Heart right ventricle (tissue), 16 donors: ENCODE data around the gene ACSS1. TPM values are rescaled to one million over a fixed set of nuclear protein-coding genes. Genes with fewer than 3 reads are reported as not detected.
A peak's percentile ranks its signal among the peaks of the same experiment; 100 is the strongest.

ENCODE experiments used
- ATAC-seq, 8 donors: fragments of 200-7000 bp; cut with Tn5 transposase; one replicate each; pipeline ENCODE4 v1.9.1; 2020; ENCODE audit warnings: mild to moderate bottlenecking in 8 of 8, moderate library complexity in 8 of 8, moderate number of reproducible peaks in 1 of 8
- DNase-seq, 2 donors: peaks; one replicate each; pipeline ENCODE4 v3.0.0-alpha.2; 2020
- H3K27ac ChIP-seq, 10 donors: fragments of 200-600 bp; sonication (generic) in 2 of 10; one replicate each; pipeline versions ENCODE4 v1.5.0 to v1.8.0; 2020 to 2022; ENCODE audit warnings: mild to moderate bottlenecking in 3 of 10
- H3K27me3 ChIP-seq, 7 donors: fragments of 200-600 bp; one replicate each; pipeline ENCODE4 v1.8.0; 2021 to 2022; ENCODE audit warnings: mild to moderate bottlenecking in 2 of 7
- H3K36me3 ChIP-seq, 9 donors: fragments of 200-600 bp; sonication (generic) in 1 of 9; one replicate each; pipeline versions ENCODE4 v1.5.0 to v1.8.0; 2020 to 2022; ENCODE audit warnings: mild to moderate bottlenecking in 2 of 9
- H3K4me1 ChIP-seq, 9 donors: fragments of 200-600 bp; sonication (generic) in 1 of 9; one replicate each; pipeline versions ENCODE4 v1.5.0 to v1.8.0; 2020 to 2022; ENCODE audit warnings: mild to moderate bottlenecking in 4 of 9
- H3K4me3 ChIP-seq, 10 donors: fragments of 200-600 bp; sonication (generic) in 2 of 10; one replicate each; pipeline versions ENCODE4 v1.5.0 to v1.8.0; 2020 to 2022; ENCODE audit warnings: mild to moderate bottlenecking in 7 of 10, moderate library complexity in 2 of 10
- H3K9me3 ChIP-seq, 11 donors: fragments of 200-600 bp in 10 of 11; sonication (generic) in 2 of 11; one replicate each; pipeline versions ENCODE4 v1.5.0 to v1.8.0; 2013 to 2022; ENCODE audit warnings: mild to moderate bottlenecking in 2 of 11, control low read depth in 1 of 11, moderate library complexity in 1 of 11
- WGBS, 2 donors: extraction: QIAGEN DNeasy Blood & Tissue Kit; methylation state at CpG; one replicate each; pipeline ENCODE4 v1.1.7; 2013; ENCODE audit warnings: inconsistent platforms in 1 of 2; 5-methylcytosine and 5-hydroxymethylcytosine counted together
- intact Hi-C, 10 donors: fragments of 100-400 bp; cut with DNase I; formaldehyde crosslinking; loops; one replicate each; pipeline versions ENCODE4 v1.11.1 to v1.14.2; 2022
- polyA plus RNA-seq, 2 donors: library from polyadenylated mRNA; stranded (reverse); fragments of 200-250 nt; gene quantifications; one replicate each; pipeline ENCODE4 v1.2.3, GENCODE V29; 2013
- total RNA-seq, 10 donors: library from RNA; stranded (reverse); fragmentation: NEBNext Ultra II Directional in 3 of 10; extraction: Animal tissue kit (Norgen Biotek cat#: 25700) in 3 of 10; gene quantifications; one replicate each; pipeline versions ENCODE4 v1.2.1 to v1.2.4, GENCODE V29; 2021 to 2023
- TF ChIP-seq, protein P1 (sequence below), 9 donors: fragments of 200-600 bp; sonication (generic) in 2 of 9; IDR thresholded peaks; one replicate each; pipeline versions ENCODE4 v1.5.0 to v1.8.0; 2021 to 2022; ENCODE audit warnings: antibody characterized with exemption in 9 of 9, mild to moderate bottlenecking in 5 of 9, moderate library complexity in 1 of 9
- donor health status: Arrhythmogenic right ventricular cardiomyopathy.
- donor health status: ischemic (EF 13 %, LVEDD 7.1; RV severe dilation, severe dysfunction).
- donor health status: healthy with polysubstance abuse.
- donor health status: DM: no; HTN: yes; CAD: no.
- donor health status: DM: no; HTN: no; CAD: no.
- donor health status: ischemic (EF 25% LVEDD 6.9; RV normal size, moderate dysfunction).
- donor health status: ischemic (EF 25% LVEDD 5.7; RV mildly dilated, moderate dysfunction).
- donor health status: healthy.
- donor health status: DM: yes; HTN: yes; CAD: no.
- donor health status: Ischemic cardiomyopathy.
- donor health status: ischemic (EF 35%, LVEDD 5.7; RV mildly dilated, moderate dysfunction).
- donor health status: nonischemic (EF 11% LVEDD 7.7; RV severe dilation, severe dysfunction).
- donor health status: DM: yes; HTN: yes; CAD: no.
- donor health status: PGD.
- donor health status: ischemic (EF 29% LVEDD 5.4; RV normal size, mild dysfunction).
- donor health status: nonischemic (EF 23%, LVEDD 6.1; RV moderate dilation, normal function).

Gene ACSS1
- total and polyA plus RNA-seq, 12 donors, result 29.7 to 114 (median 84.9) TPM

DNA sequence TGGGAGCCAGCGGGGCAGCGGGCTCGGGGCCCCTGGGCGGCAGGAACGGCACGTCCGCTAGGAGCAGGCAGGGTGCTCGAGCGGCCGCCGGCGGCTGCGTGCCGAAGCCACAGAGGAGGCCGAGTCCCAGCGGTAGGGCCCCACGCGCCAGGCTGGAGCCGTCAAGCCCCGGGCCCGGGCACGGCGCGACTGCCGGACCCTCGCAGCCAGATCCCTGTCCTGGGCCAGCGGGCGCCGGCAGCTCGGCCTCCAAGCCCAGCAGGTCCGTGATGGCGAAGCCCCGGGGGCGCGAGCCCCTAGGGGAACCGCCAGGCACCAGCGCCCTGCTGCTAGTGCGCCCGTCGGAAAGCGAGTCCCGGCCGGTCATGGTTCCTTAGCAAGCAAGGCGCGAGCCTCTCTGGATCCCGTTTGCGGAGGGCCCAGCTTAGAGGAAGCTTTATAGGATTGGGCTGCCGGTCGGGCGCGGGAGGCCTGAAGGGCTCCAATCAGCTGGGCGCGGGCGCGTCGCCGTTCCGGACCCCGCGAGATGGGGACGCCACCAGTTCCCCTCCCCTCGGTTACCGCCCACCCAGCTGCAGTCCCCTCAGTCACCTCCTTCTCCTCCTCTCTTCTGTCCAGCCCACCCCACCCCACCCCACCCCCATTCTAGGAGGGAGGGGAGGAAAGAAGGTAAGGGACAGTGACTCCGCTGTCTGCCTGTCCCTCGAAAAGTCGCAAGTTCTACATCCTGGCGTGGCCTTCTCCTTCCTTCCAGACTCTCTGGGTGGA is 24.0 kb upstream of the ACSS1 start, which contains the start of gene VSX1:
TSS of gene VSX1 (minus strand) at position 412 of the 768 bp plus-strand sequence. CDS start at position 367, 45 bp downstream.
- TF ChIP-seq, protein P1, sequence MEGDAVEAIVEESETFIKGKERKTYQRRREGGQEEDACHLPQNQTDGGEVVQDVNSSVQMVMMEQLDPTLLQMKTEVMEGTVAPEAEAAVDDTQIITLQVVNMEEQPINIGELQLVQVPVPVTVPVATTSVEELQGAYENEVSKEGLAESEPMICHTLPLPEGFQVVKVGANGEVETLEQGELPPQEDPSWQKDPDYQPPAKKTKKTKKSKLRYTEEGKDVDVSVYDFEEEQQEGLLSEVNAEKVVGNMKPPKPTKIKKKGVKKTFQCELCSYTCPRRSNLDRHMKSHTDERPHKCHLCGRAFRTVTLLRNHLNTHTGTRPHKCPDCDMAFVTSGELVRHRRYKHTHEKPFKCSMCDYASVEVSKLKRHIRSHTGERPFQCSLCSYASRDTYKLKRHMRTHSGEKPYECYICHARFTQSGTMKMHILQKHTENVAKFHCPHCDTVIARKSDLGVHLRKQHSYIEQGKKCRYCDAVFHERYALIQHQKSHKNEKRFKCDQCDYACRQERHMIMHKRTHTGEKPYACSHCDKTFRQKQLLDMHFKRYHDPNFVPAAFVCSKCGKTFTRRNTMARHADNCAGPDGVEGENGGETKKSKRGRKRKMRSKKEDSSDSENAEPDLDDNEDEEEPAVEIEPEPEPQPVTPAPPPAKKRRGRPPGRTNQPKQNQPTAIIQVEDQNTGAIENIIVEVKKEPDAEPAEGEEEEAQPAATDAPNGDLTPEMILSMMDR (IDR thresholded peaks at IDR 0.05), result no peak
- WGBS, 2 donors, result 4 to 5% methylated on average over 55 to 67 of the region's 67 CpGs
- Histone ChIP-seq H3K27ac (no peak within 1 kb of the TSS), H3K27me3 (peaks cover 39 to 100% (median 95%) of the 10 kb centered on the region in 7 donors), H3K4me1 (peaks cover 2 to 49% (median 35%) of the 10 kb centered on the region in 9 donors), H3K36me3 (no peaks in the 10 kb centered on the region), H3K9me3 (no peaks in the 10 kb centered on the region), H3K4me3 (peak within 1 kb of the TSS in 1 of 10 donors; percentile 3)
- no peak for ATAC-seq
- intact Hi-C loops, result loop anchor here in 7 of 10 donors (2.0 to 10.0 kb wide), 5 partner anchors 93 to 315 kb away; no protein-coding TSS in a partner anchor
- DNase-seq, result no peak

DNA sequence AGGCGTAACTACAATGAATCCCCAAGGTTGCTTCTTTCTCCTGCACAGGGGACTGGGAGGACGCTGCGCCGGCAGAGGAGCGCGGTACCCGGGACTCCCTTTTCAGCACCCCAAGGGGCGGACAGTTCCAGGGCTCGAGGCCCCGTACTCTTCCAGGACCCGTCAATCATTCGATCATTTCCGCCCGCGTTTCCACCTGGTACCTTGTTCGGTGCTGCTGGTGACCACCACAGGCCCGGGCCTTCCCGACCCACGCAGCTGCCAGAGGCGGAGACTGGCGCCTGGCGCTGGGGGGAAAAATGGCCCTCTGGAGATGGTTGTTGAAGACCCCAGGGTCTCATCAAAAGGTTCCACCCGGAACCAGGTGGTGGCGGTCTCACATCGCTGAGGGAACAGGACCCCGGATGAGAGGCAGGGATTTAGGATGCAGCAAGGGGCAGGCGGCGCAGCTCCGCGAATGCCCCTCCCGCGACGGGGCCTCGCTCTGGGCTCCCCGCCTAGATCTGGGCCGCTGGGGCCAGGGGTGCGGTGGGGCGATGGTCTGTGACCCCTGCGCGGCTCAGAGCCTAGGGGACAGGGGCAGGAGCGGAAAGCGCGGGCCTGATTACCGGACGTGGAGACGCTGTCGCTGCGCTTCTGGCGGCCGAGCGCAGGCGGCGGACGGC is 23.3 kb upstream of the ACSS1 start:
- Histone ChIP-seq H3K36me3 (no peaks in the 10 kb centered on the region), H3K4me1 (peaks cover 2 to 50% (median 36%) of the 10 kb centered on the region in 9 donors), H3K4me3 (peak overlapping the region in 1 of 10 donors; percentile 3), H3K9me3 (no peaks in the 10 kb centered on the region), H3K27ac (no peak overlapping the region), H3K27me3 (peaks cover 39 to 100% (median 95%) of the 10 kb centered on the region in 7 donors)
- TF ChIP-seq, protein P1 (IDR thresholded peaks at IDR 0.05), result no peak
- 2 to 3% methylated on average over 54 of the region's 54 CpGs for WGBS, 2 donors
- ATAC-seq, result peak in 5 of 8 donors; percentile 30 to 50 (median 37)
- DNase-seq, result no peak
- intact Hi-C loops, result loop anchor here in 6 of 10 donors (2.0 to 10.0 kb wide), 4 partner anchors 94 to 316 kb away; no protein-coding TSS in a partner anchor

DNA sequence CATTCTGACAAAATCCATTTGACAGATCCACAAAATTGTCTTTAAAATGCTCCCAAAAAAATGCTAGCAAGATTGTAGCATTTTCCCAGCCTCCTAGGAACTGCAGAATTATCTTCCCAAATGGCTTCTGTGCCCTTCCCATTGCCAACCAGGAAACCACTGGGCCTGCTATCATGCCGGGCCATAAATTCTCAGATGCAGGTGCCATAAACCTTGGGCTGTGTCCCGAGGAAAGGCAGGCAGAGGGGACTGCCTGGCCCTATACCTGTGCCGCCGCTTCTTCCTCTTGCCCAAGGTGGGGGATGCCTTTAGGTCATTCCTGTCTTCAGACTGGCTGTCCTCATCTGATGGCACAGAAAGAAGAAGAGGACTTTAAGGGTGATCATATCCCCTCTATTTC is 21.2 kb upstream of the ACSS1 start:
- no peaks in the 10 kb centered on the region for H3K9me3 ChIP-seq
- no peak overlapping the region for H3K27ac ChIP-seq
- TF ChIP-seq, protein P1 (IDR thresholded peaks at IDR 0.05), result no peak
- ATAC-seq, result no peak
- intact Hi-C loops, result loop anchor here in 4 of 10 donors (2.0 to 10.0 kb wide), 5 partner anchors 66 to 326 kb away; partner anchors contain the start of genes ABHD12 (in 1 of the 4) and GINS1 (in 1 of the 4)
- no peak overlapping the region for H3K4me3 ChIP-seq
- WGBS, 2 donors, result 76 to 79% methylated on average over 4 of the region's 4 CpGs
- peaks cover 25 to 100% (median 79%) of the 10 kb centered on the region in 7 donors for H3K27me3 ChIP-seq
- H3K36me3 ChIP-seq, result no peaks in the 10 kb centered on the region
- peaks cover 2 to 41% (median 28%) of the 10 kb centered on the region in 9 donors for H3K4me1 ChIP-seq
- no peak for DNase-seq

DNA sequence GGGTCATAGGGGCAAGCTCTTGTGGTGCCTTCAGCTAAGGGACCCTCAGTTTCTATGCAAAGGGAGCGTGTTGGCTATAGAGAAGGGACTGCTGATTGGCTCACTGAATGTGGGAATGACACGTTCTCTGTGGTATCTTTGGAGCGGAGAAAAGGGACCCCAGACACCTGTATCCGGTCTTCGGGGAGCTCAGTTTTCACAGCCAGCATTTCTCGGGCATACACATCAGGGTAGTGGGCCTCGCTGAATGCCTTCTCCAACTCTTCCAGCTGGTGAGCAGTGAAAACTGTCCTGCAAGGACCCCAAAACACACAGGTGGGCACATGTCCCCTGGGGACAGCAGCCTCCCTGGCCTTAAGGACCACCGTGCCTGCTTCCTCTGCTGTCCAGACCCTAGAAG is 20.7 kb upstream of the ACSS1 start:
- peaks cover 2 to 36% (median 23%) of the 10 kb centered on the region in 9 donors for H3K4me1 ChIP-seq
- no peaks in the 10 kb centered on the region for H3K9me3 ChIP-seq
- 78 to 84% methylated on average over 8 of the region's 8 CpGs for WGBS, 2 donors
- no peak overlapping the region for H3K4me3 ChIP-seq
- no peak overlapping the region for H3K27ac ChIP-seq
- H3K36me3 ChIP-seq, result no peaks in the 10 kb centered on the region
- TF ChIP-seq, protein P1 (IDR thresholded peaks at IDR 0.05), result no peak
- no peak for ATAC-seq
- intact Hi-C loops, result loop anchor here in 4 of 10 donors (2.0 to 10.0 kb wide), 5 partner anchors 66 to 326 kb away; partner anchors contain the start of genes ABHD12 (in 1 of the 4) and GINS1 (in 1 of the 4)
- DNase-seq, result no peak
- H3K27me3 ChIP-seq, result peaks cover 25 to 98% (median 76%) of the 10 kb centered on the region in 7 donors
